Activated CD4-positive, alpha-beta T cell treated with anti-CD3 and anti-CD28 coated beads for 36 hours (primary cell): ENCODE measurements around the gene PWWP2B. TPM values are rescaled to one million over a fixed set of nuclear protein-coding genes. Genes with fewer than 3 reads are reported as not detected.
A peak's percentile ranks its signal among the peaks of the same experiment; 100 is the strongest.

Experiments
- ATAC-seq: fragments of 200-7000 bp; cut with Tn5 transposase; one replicate; pipeline ENCODE4 v1.10.0; 2021; ENCODE audit warnings: mild to moderate bottlenecking, moderate library complexity
- CTCF ChIA-PET: fragments of 350-600 bp; sonication (Branson Sonifier 250); formaldehyde crosslinking; loops from one replicate; lab custom pipeline; 2021; ENCODE audit warnings: antibody characterized with exemption; lab: Charles Lee
- POLR2A ChIA-PET: fragments of 350-600 bp; sonication (Branson Sonifier 250); formaldehyde crosslinking; loops from one replicate; lab custom pipeline; 2021; ENCODE audit warnings: antibody characterized with exemption, inconsistent platforms; lab: Charles Lee
- DNase-seq: peaks from one replicate; pipeline ENCODE4 v3.0.0-alpha.2; 2020
- H3K27ac Mint-ChIP-seq: one replicate; pipeline ENCODE4 v1.8.0; 2021; ENCODE audit warnings: mixed read lengths
- H3K27me3 Mint-ChIP-seq: one replicate; pipeline ENCODE4 v1.8.0; 2021; ENCODE audit warnings: mixed read lengths
- H3K36me3 Mint-ChIP-seq: one replicate; pipeline ENCODE4 v1.8.0; 2021; ENCODE audit warnings: low read depth, mixed read lengths
- H3K4me1 Mint-ChIP-seq: one replicate; pipeline ENCODE4 v1.8.0; 2021; ENCODE audit warnings: mixed read lengths
- H3K4me3 Mint-ChIP-seq: one replicate; pipeline ENCODE4 v1.8.0; 2021; ENCODE audit warnings: mild to moderate bottlenecking, moderate library complexity, mixed read lengths
- H3K9me3 Mint-ChIP-seq: one replicate; pipeline ENCODE4 v1.8.0; 2021; ENCODE audit warnings: low read depth, mixed read lengths
- intact Hi-C, 2 experiments: fragments of 100-400 bp; cut with DNase I in 1 of 2; cut with micrococcal nuclease in 1 of 2; formaldehyde crosslinking; loops; one replicate each; pipeline versions ENCODE4 v1.14.2 to v1.15.1; 2022 to 2024; cut with DNase I, micrococcal nuclease
- total RNA-seq, 2 experiments: library from RNA; stranded (reverse); gene quantifications; one replicate each; pipeline ENCODE4 v1.2.3, GENCODE V29; 2021

The PWWP2B gene
- total RNA-seq, 2 experiments from 2014 or later, result 2.4 to 2.9 TPM

GRCh38 chr10:132460691-132461090 lies 63.7 kb downstream of the PWWP2B start:
- DNase-seq (no peak), ATAC-seq (no peak)
- Mint-ChIP-seq H3K36me3 (no peaks in the 10 kb centered on the region), H3K27ac (no peak overlapping the region), H3K9me3 (no peaks in the 10 kb centered on the region), H3K4me1 (peaks cover 2% of the 10 kb centered on the region), H3K4me3 (no peak overlapping the region), H3K27me3 (no peaks in the 10 kb centered on the region)
- ChIA-PET POLR2A (no interaction called here), CTCF (interaction anchor here (1.0 to 2.2 kb wide), 2 partner anchors 173 to 228 kb away, joined by 4 to 11 read pairs; no protein-coding TSS in a partner anchor)
- intact Hi-C loops, result no loop called here

DNA sequence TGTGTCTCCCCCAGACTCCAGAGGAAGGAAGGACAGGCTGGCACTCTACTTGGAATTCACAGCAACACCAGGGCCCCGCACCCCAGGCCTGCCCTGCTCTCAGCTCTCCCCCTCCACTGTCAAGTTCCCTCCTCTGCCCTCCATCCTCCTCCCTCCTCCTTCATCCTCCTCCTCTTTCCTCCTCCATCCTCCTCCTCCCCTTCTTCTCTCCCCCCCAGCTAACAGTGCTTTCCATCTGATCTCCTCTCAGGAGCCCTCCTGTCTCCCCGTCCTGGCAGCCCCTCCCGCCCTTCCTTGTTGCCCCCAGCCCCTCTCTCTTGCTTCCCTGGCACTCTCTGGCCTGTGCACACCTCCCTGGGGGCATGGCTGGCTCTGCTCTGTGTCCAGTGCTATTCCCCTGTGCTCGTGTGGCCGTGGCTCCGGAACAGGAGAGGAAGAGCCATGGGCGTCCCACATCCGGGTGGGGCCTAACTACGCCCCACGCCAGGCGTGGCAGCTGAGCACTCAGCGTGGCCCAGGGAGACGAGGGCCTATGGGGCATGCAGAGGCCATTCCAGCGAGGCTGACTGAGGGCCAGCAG lies 64.2 kb downstream of the PWWP2B start:
- intact Hi-C loops, result no loop called here
- Mint-ChIP-seq H3K4me1 (peaks cover 2% of the 10 kb centered on the region), H3K27me3 (no peaks in the 10 kb centered on the region), H3K9me3 (no peaks in the 10 kb centered on the region), H3K36me3 (no peaks in the 10 kb centered on the region), H3K27ac (no peak overlapping the region), H3K4me3 (no peak overlapping the region)
- CTCF ChIA-PET, result interaction anchor here (1.0 kb wide), 1 partner anchor 228 kb away, joined by 4 read pairs; no protein-coding TSS in a partner anchor
- POLR2A ChIA-PET, result no interaction called here
- no peak for ATAC-seq
- peak; percentile 3 for DNase-seq

- ATAC-seq, result no peak
- H3K4me3 Mint-ChIP-seq, result no peak overlapping the region
- no peaks in the 10 kb centered on the region for H3K27me3 Mint-ChIP-seq
- intact Hi-C loops, result no loop called here
- peaks cover 2% of the 10 kb centered on the region for H3K4me1 Mint-ChIP-seq
- peak; percentile 3 for DNase-seq
- H3K9me3 Mint-ChIP-seq, result no peaks in the 10 kb centered on the region
- ChIA-PET POLR2A (no interaction called here), CTCF (no interaction called here)
- H3K27ac Mint-ChIP-seq, result no peak overlapping the region
- no peaks in the 10 kb centered on the region for H3K36me3 Mint-ChIP-seq
These were observed 64.8 kb downstream of the PWWP2B start for GRCh38 chr10:132461683-132462231.

- DNase-seq, result peak; percentile 5
- H3K4me3 Mint-ChIP-seq, result no peak overlapping the region
- H3K36me3 Mint-ChIP-seq, result no peaks in the 10 kb centered on the region
- peaks cover 2% of the 10 kb centered on the region for H3K4me1 Mint-ChIP-seq
- POLR2A ChIA-PET, result no interaction called here
- H3K27me3 Mint-ChIP-seq, result no peaks in the 10 kb centered on the region
- no peak overlapping the region for H3K27ac Mint-ChIP-seq
- CTCF ChIA-PET, result no interaction called here
- ATAC-seq, result no peak
- H3K9me3 Mint-ChIP-seq, result no peaks in the 10 kb centered on the region
- intact Hi-C loops, result no loop called here
These were observed 65.7 kb downstream of the PWWP2B start for GRCh38 chr10:132462463-132463332.

GRCh38 chr10:132463333-132464255 lies 66.6 kb downstream of the PWWP2B start:
- CTCF ChIA-PET, result no interaction called here
- ATAC-seq (no peak), DNase-seq (peak; percentile 13)
- Mint-ChIP-seq H3K4me3 (no peak overlapping the region), H3K4me1 (peaks cover 1% of the 10 kb centered on the region), H3K36me3 (no peaks in the 10 kb centered on the region), H3K27ac (no peak overlapping the region), H3K9me3 (no peaks in the 10 kb centered on the region), H3K27me3 (no peaks in the 10 kb centered on the region)
- intact Hi-C loops, result no loop called here
- POLR2A ChIA-PET, result no interaction called here

DNA sequence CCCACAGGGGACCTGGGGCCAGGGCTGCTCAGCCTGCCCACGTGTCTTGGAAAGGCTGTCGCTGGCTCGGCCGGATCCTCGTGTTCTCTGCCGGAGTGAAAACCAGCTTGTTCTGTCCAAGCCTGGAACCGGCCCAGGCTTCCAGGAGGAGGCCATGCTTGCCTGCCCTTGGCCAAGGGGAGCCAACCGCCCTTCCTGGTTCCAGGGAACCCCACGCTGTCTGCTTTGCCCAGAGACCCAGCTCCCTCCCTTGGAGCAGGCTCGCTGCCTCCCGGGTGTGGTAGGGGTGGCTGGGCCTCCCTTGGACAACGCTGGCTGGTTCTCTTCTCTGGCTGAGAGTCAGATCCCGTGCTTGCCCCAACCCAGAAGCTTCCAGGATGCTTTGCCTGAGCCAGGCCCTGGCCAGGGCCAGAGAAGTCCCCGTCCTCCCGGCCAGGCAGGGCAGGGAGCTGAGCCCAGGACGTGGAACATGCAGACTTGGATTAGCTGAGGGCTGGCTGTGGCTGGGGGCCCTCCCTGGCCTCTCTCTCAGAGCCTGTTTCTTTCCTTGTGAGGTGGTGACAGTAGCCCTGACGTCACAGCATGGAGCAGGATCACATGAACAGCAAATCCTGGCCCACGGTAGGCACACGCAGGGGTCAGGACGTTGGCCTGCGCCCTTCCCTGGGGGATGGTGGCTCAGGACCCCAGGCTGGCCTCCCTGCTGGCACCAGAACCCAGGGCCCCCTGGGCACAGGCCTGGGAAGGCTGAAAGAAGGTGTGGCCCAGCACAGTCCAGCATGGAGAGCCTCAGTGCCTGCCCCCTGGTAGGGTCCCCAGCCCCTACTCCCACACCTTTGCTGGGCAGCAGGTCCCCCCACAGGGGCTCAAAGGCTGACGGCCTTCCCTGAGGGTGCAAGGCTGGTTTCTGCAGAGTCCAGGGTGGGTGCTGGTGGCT lies 67.5 kb downstream of the PWWP2B start:
- ATAC-seq (no peak), DNase-seq (peak; percentile 2)
- intact Hi-C loops, result no loop called here
- no peaks in the 10 kb centered on the region for H3K27me3 Mint-ChIP-seq
- H3K27ac Mint-ChIP-seq, result no peak overlapping the region
- no peaks in the 10 kb centered on the region for H3K9me3 Mint-ChIP-seq
- POLR2A ChIA-PET, result no interaction called here
- no peaks in the 10 kb centered on the region for H3K4me1 Mint-ChIP-seq
- H3K36me3 Mint-ChIP-seq, result no peaks in the 10 kb centered on the region
- no peak overlapping the region for H3K4me3 Mint-ChIP-seq
- CTCF ChIA-PET, result no interaction called here

DNA sequence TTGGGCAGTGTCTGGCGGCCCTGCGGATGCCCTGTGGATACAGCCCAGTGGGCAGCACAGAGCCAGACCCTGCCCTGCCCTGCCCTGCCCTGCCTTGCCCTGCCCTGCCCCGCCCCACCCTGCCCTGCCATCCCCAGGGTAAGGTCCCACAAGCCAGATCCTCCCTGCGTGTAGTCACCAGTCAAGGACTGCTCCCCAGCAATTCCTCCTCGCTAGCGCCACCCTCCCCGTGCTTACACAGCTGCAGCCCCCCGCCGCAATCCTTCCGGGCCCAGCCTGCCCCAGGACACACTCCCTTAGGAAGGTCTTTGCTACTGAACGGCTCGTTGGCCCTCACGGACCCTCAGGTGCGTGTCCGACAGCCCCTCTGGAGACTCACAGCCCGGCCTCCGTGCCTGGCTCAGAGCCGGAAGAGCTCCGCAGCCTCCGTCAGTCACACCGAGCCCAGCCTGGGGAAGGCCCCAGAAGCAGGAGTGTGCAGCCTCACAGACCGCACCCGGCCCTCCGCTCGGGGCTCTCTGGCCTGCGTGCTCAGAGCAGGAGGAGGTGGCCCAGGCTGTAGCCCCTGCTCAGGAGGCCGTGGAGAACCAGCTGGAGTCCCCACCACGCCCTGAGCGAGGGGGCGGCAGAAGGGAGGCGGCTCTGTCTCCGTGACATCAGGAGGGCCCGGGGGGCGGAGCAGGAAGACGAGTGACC lies 68.3 kb downstream of the PWWP2B start:
- Mint-ChIP-seq H3K27me3 (no peaks in the 10 kb centered on the region), H3K36me3 (no peaks in the 10 kb centered on the region), H3K4me1 (peaks cover under 1% of the 10 kb centered on the region), H3K27ac (no peak overlapping the region), H3K9me3 (no peaks in the 10 kb centered on the region), H3K4me3 (no peak overlapping the region)
- intact Hi-C loops, result no loop called here
- CTCF ChIA-PET, result no interaction called here
- DNase-seq (peak; percentile 5), ATAC-seq (no peak)
- POLR2A ChIA-PET, result no interaction called here

DNA sequence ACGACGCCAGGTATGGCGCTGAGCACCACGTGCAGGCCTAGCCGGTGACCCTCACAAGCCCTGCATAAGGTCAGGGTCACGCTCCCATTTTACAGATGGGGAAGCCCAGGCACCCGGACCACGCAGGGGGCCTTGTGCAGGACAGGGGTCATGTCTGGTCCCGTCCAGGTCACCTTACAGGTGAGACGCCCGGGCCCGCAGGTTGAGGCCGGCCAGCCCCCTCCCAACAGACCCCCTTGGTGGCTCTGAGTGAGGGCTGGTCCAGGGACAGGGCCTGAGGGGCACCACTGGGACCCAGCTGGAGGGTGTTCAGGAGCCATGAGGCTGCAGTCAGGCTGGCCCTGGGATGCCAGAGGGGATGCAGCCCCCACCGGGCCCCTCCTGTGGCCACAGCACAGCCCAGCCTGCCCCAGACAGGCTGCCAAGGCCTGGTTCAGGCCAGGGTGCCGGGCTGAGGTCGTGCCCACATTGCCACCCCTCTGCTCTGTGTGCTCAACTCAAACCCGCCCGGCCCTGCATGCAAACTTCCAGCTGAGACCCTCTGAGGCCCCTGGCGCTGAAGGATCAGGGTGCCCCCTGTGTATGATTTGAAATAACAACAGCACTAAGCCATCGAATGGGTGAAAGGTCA lies 69.0 kb downstream of the PWWP2B start:
- Mint-ChIP-seq H3K4me3 (no peak overlapping the region), H3K4me1 (peaks cover 7% of the 10 kb centered on the region), H3K27me3 (peaks cover 3% of the 10 kb centered on the region), H3K27ac (no peak overlapping the region), H3K9me3 (no peaks in the 10 kb centered on the region), H3K36me3 (no peaks in the 10 kb centered on the region)
- no peak for ATAC-seq
- intact Hi-C loops, result no loop called here
- CTCF ChIA-PET, result no interaction called here
- no peak for DNase-seq
- POLR2A ChIA-PET, result no interaction called here

DNA sequence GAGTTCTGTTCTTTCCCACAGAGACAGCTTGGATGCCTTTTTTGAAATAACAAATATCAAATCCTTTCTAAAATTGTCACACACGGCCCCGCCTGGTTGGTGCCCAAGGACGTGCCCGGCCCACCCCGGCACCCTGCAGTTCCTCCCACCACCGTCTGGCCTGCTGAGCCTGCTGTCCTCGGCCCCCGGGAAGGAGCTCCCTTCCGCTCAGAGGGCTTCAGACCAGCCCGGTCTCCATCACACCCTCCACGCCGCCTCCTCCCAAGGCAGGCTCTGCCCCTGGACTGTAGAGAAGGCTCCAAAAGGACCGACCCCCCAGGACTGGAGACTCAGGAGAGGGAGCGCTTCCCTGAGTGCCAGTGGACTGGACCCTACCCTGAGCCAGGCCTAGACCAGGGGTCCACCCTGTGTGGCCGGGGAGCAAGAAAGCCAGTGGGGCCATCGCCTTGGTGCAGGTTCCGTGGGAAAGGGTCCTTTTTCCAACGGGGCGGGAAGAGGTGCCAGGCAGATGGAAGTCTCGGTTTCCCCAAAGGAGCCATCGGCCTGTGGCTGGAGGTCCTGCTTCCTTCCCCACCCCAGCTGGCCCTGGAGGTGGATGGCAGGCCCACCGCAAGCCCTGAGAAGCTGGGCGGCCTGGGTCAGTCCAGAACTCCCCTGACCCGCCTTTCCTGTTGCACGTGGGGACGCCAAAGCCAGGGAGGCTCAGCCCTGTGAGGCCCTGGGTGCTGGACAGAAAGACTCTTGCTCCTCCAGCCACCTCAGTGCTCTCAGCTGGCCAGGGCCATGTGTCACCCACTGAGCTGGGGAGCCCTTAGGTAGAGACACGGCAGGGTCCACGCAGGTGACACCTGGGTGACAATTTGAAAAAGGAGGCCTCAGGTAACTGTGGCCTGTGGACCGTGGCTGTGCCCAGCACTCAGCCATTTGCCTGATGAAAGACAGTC lies 69.8 kb downstream of the PWWP2B start:
- CTCF ChIA-PET, result no interaction called here
- Mint-ChIP-seq H3K36me3 (no peaks in the 10 kb centered on the region), H3K4me1 (peaks cover 7% of the 10 kb centered on the region), H3K27me3 (peaks cover 3% of the 10 kb centered on the region), H3K9me3 (no peaks in the 10 kb centered on the region), H3K4me3 (no peak overlapping the region), H3K27ac (no peak overlapping the region)
- POLR2A ChIA-PET, result no interaction called here
- ATAC-seq (no peak), DNase-seq (no peak)
- intact Hi-C loops, result no loop called here
